HepG2 (cell line): ENCODE data around the gene RGP1. TPM values are rescaled to one million over a fixed set of nuclear protein-coding genes. Genes with fewer than 3 reads are reported as not detected.

Experiments
- microRNA-seq: library from miRNA; unstranded; fragments of <30 nt; microRNA quantifications from one replicate; pipeline ENCODE4, GENCODE V29; 2020
- polyA plus RNA-seq, 8 experiments: library from polyadenylated mRNA; depleted of rRNA in 3 of 8; stranded (reverse) in 7 of 8; unstranded in 1 of 8; fragments of >200 nt; fragmentation: Illumina TruSeq in 4 of 8; extraction: Trizol in 4 of 8; gene quantifications; 2 replicates each; pipeline versions ENCODE4 v1.2.1 to v1.2.3, GENCODE V29; 2011 to 2016; ENCODE audit warnings: low read depth in 4 of 8, missing spikeins in 1 of 8, mixed read lengths in 1 of 8; ENCODE audit not compliant: insufficient read depth in 1 of 8
- small RNA-seq, 3 experiments: library from RNA; depleted of rRNA; stranded (forward); fragments of <200 nt; gene quantifications; one replicate each; pipeline ENCODE3, GENCODE V24; 2012; ENCODE audit warnings: low read depth in 2 of 3, low replicate concordance in 1 of 3; ENCODE audit not compliant: insufficient read length in 3 of 3, insufficient read depth in 2 of 3
- total RNA-seq, 5 experiments: library from RNA; depleted of rRNA; stranded (reverse); fragments of >200 nt; fragmentation: Illumina TruSeq; extraction: Trizol; gene quantifications; 2 replicates each; pipeline ENCODE4 v1.2.3, GENCODE V29; 2016; ENCODE audit warnings: low read depth in 1 of 5

The RGP1 gene
- total and polyA plus RNA-seq, 2 of the 13 experiments (the other 11 are each of a cell fraction or from before 2014, with no cell fraction given) = 12.7 to 21.0 TPM

Small RNAs within 50 kb of the gene (microRNA-seq; reads per million reads assigned to microRNA genes)
- gene MIR6852 (not detected), gene MIR6853 (0.51 reads per million)

Small RNAs within 50 kb of the gene (small RNA-seq; reads per million reads assigned to genes)
- gene MIR6853 = 0 to 0.97 (median 0.65) reads per million in 3 experiments

Other genes with a start within 250 kb of the RGP1 start
- gene TESK1, start 144.0 kb upstream of the RGP1 start, total RNA-seq (2016; rRNA removed; fragmentation: Illumina TruSeq; extraction: Trizol) = 3.1 and 7.3 TPM in 2 replicates
- gene TESK1, start 144.0 kb upstream of the RGP1 start, polyA plus RNA-seq (2011; rRNA removed) = 13.6 and 17.7 TPM in 2 replicates
- 0.18 TPM in 1 of 2 replicates, not detected in the other for gene CD72, start 130.9 kb upstream of the RGP1 start, total RNA-seq (2016; rRNA removed; fragmentation: Illumina TruSeq; extraction: Trizol)
- gene CD72, start 130.9 kb upstream of the RGP1 start, polyA plus RNA-seq (2011; rRNA removed) = 0.82 and 1.1 TPM in 2 replicates
- gene SIT1, start 98.4 kb upstream of the RGP1 start, total RNA-seq (2016; rRNA removed; fragmentation: Illumina TruSeq; extraction: Trizol) = 0.09 and 0.24 TPM in 2 replicates
- 5.0 and 6.7 TPM in 2 replicates for gene SIT1, start 98.4 kb upstream of the RGP1 start, polyA plus RNA-seq (2011; rRNA removed)
- 1,047 and 4,025 TPM in 2 replicates for gene RMRP, start 91.3 kb upstream of the RGP1 start, total RNA-seq (2016; rRNA removed; fragmentation: Illumina TruSeq; extraction: Trizol)
- 36.7 and 51.4 TPM in 2 replicates for gene RMRP, start 91.3 kb upstream of the RGP1 start, polyA plus RNA-seq (2011; rRNA removed)
- 4.1 and 7.1 TPM in 2 replicates for gene CCDC107, start 91.0 kb upstream of the RGP1 start, total RNA-seq (2016; rRNA removed; fragmentation: Illumina TruSeq; extraction: Trizol)
- gene CCDC107, start 91.0 kb upstream of the RGP1 start, polyA plus RNA-seq (2011; rRNA removed) = 15.2 and 17.4 TPM in 2 replicates
- gene ARHGEF39, start 84.1 kb upstream of the RGP1 start, total RNA-seq (2016; rRNA removed; fragmentation: Illumina TruSeq; extraction: Trizol) = 10.4 and 11.2 TPM in 2 replicates
- 8.0 and 12.3 TPM in 2 replicates for gene ARHGEF39, start 84.1 kb upstream of the RGP1 start, polyA plus RNA-seq (2011; rRNA removed)
- 0.13 TPM in 1 of 2 replicates, not detected in the other for gene CA9, start 75.4 kb upstream of the RGP1 start, total RNA-seq (2016; rRNA removed; fragmentation: Illumina TruSeq; extraction: Trizol)
- 118 and 152 TPM in 2 replicates for gene CA9, start 75.4 kb upstream of the RGP1 start, polyA plus RNA-seq (2011; rRNA removed)
- gene TPM2, start 59.4 kb upstream of the RGP1 start, total RNA-seq (2016; rRNA removed; fragmentation: Illumina TruSeq; extraction: Trizol) = 0.20 and 3.1 TPM in 2 replicates
- 10.7 and 11.4 TPM in 2 replicates for gene TPM2, start 59.4 kb upstream of the RGP1 start, polyA plus RNA-seq (2011; rRNA removed)
- gene TLN1, start 17.1 kb upstream of the RGP1 start, total RNA-seq (2016; rRNA removed; fragmentation: Illumina TruSeq; extraction: Trizol) = 51.8 and 53.7 TPM in 2 replicates
- gene TLN1, start 17.1 kb upstream of the RGP1 start, polyA plus RNA-seq (2011; rRNA removed) = 35.2 and 52.6 TPM in 2 replicates
- gene CREB3, start 16.6 kb upstream of the RGP1 start, total RNA-seq (2016; rRNA removed; fragmentation: Illumina TruSeq; extraction: Trizol) = 32.2 and 34.2 TPM in 2 replicates
- 11.1 and 13.5 TPM in 2 replicates for gene CREB3, start 16.6 kb upstream of the RGP1 start, polyA plus RNA-seq (2011; rRNA removed)
- gene GBA2, start 59 bp upstream of the RGP1 start, total RNA-seq (2016; rRNA removed; fragmentation: Illumina TruSeq; extraction: Trizol) = 24.4 and 37.5 TPM in 2 replicates
- gene GBA2, start 59 bp upstream of the RGP1 start, polyA plus RNA-seq (2011; rRNA removed) = 86.1 and 96.9 TPM in 2 replicates
- 0.24 and 0.49 TPM in 2 replicates for gene MSMP, start 5.0 kb downstream of the RGP1 start, total RNA-seq (2016; rRNA removed; fragmentation: Illumina TruSeq; extraction: Trizol)
- gene MSMP, start 5.0 kb downstream of the RGP1 start, polyA plus RNA-seq (2011; rRNA removed) = 0.34 and 0.46 TPM in 2 replicates
- 4.6 and 7.4 TPM in 2 replicates for gene NPR2, start 42.3 kb downstream of the RGP1 start, total RNA-seq (2016; rRNA removed; fragmentation: Illumina TruSeq; extraction: Trizol)
- gene NPR2, start 42.3 kb downstream of the RGP1 start, polyA plus RNA-seq (2011; rRNA removed) = 9.3 and 9.4 TPM in 2 replicates
- 0.27 TPM in 1 of 2 replicates, not detected in the other for gene SPAG8, start 63.0 kb downstream of the RGP1 start, total RNA-seq (2016; rRNA removed; fragmentation: Illumina TruSeq; extraction: Trizol)
- gene SPAG8, start 63.0 kb downstream of the RGP1 start, polyA plus RNA-seq (2011; rRNA removed) = 0.18 and 0.22 TPM in 2 replicates
- gene HINT2, start 65.8 kb downstream of the RGP1 start, total RNA-seq (2016; rRNA removed; fragmentation: Illumina TruSeq; extraction: Trizol) = 51.4 and 56.2 TPM in 2 replicates
- gene HINT2, start 65.8 kb downstream of the RGP1 start, polyA plus RNA-seq (2011; rRNA removed) = 37.9 and 41.5 TPM in 2 replicates
- not detected in 2 replicates for gene FAM221B, start 79.4 kb downstream of the RGP1 start, total RNA-seq (2016; rRNA removed; fragmentation: Illumina TruSeq; extraction: Trizol)
- gene FAM221B, start 79.4 kb downstream of the RGP1 start, polyA plus RNA-seq (2011; rRNA removed) = not detected in 2 replicates
- 1.5 and 2.1 TPM in 2 replicates for gene TMEM8B, start 79.9 kb downstream of the RGP1 start, total RNA-seq (2016; rRNA removed; fragmentation: Illumina TruSeq; extraction: Trizol)
- 2.7 and 3.9 TPM in 2 replicates for gene TMEM8B, start 79.9 kb downstream of the RGP1 start, polyA plus RNA-seq (2011; rRNA removed)
- gene OR13J1, start 121.1 kb downstream of the RGP1 start, total RNA-seq (2016; rRNA removed; fragmentation: Illumina TruSeq; extraction: Trizol) = not detected in 2 replicates
- gene OR13J1, start 121.1 kb downstream of the RGP1 start, polyA plus RNA-seq (2011; rRNA removed) = not detected in 2 replicates
- not detected in 2 replicates for gene HRCT1, start 156.9 kb downstream of the RGP1 start, total RNA-seq (2016; rRNA removed; fragmentation: Illumina TruSeq; extraction: Trizol)
- 0.13 and 0.44 TPM in 2 replicates for gene HRCT1, start 156.9 kb downstream of the RGP1 start, polyA plus RNA-seq (2011; rRNA removed)
- 0.07 TPM in 1 of 2 replicates, not detected in the other for gene SPAAR, start 160.2 kb downstream of the RGP1 start, total RNA-seq (2016; rRNA removed; fragmentation: Illumina TruSeq; extraction: Trizol)
- not detected in 2 replicates for gene SPAAR, start 160.2 kb downstream of the RGP1 start, polyA plus RNA-seq (2011; rRNA removed)
- gene OR2S2, start 208.9 kb downstream of the RGP1 start, total RNA-seq (2016; rRNA removed; fragmentation: Illumina TruSeq; extraction: Trizol) = not detected in 2 replicates
- gene OR2S2, start 208.9 kb downstream of the RGP1 start, polyA plus RNA-seq (2011; rRNA removed) = not detected in 2 replicates